ENCODE data around the gene FUT8.
"Not testable (repeated sequence)": the region's sequence is repeated elsewhere in the genome, so short reads cannot be mapped to it uniquely, and the experiment has no call there.

The FUT8 gene

GRCh38 chr14:65462411-65462810 lies 49.9 kb downstream of the FUT8 start:
- TF ChIP-seq CTCF (IDR thresholded peaks at IDR 0.05; ENCODE audit: low read length, missing control alignments), result no peak
- no peak overlapping the region for H3K4me3 ChIP-seq (replicated peaks; ENCODE audit: low read depth, low read length)
- DNase-seq (ENCODE audit: low read depth), result peak; percentile 17

DNA sequence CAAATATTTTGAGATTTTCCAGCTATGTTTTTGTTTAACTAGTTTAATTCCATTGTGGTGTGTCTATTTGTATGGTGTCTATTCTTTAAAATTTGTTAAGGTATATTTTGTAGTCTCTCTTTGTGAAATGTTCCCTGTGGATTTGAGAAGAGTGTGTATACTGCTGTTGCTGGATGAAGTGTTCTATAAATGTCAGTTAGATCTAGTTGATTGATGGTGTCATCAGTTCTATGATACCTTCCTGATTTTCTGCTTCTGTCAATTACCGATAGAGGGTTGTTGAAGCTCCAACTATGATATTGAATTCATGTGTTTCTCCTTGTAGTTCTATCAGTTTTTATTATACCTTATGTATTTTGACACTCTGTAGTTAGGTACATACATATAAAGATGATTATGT lies 53.1 kb downstream of the FUT8 start:
- no peak overlapping the region for H3K4me3 ChIP-seq (replicated peaks; ENCODE audit: low read depth, low read length)
- no peak for DNase-seq (ENCODE audit: low read depth)
- no peak for TF ChIP-seq CTCF (IDR thresholded peaks at IDR 0.05; ENCODE audit: low read length, missing control alignments)

- DNase-seq (ENCODE audit: low read depth); H3K4me3 ChIP-seq (replicated peaks; ENCODE audit: low read depth, low read length): not testable (repeated sequence)
Measured at GRCh38 chr14:65467926-65468325, 55.4 kb downstream of the FUT8 start.

DNA sequence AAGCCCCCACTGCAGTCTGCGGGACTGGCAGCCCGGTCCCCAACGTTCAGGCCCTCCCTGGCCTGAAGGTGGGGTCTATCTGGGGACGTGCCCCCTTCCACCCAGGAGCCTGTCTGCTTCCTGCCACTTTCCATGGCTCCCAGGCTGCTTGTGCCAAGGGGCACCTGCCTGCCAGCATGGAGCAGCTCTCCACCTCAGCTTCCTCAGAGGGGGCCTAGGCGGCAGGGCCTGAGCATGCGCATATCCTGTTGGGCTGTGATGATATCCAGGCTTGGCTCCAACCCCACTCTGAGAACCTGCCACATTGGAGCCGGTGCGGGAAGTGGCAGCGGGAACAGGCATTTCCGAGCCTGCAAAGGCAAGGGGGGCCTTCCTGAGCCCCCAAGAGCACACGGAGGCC lies 57.4 kb downstream of the FUT8 start:
- TF ChIP-seq CTCF (IDR thresholded peaks at IDR 0.05; ENCODE audit: low read length, missing control alignments), result no peak
- DNase-seq (ENCODE audit: low read depth), result no peak
- no peak overlapping the region for H3K4me3 ChIP-seq (replicated peaks; ENCODE audit: low read depth, low read length)

GRCh38 chr14:65470404-65470880 lies 57.9 kb downstream of the FUT8 start:
- TF ChIP-seq CTCF (IDR thresholded peaks at IDR 0.05; ENCODE audit: low read length, missing control alignments), result no peak
- no peak for DNase-seq (ENCODE audit: low read depth)

GRCh38 chr14:65471038-65471878 lies 58.7 kb downstream of the FUT8 start:
- DNase-seq (ENCODE audit: low read depth), result no peak
- no peak overlapping the region for H3K4me3 ChIP-seq (replicated peaks; ENCODE audit: low read depth, low read length)
- TF ChIP-seq CTCF (IDR thresholded peaks at IDR 0.05; ENCODE audit: low read length, missing control alignments), result no peak

More at GRCh38 chr14:65470404-65470880, 57.9 kb downstream of the FUT8 start:
- no peak overlapping the region for H3K4me3 ChIP-seq (replicated peaks; ENCODE audit: low read depth, low read length)

GRCh38 chr14:65472189-65472588 lies 59.7 kb downstream of the FUT8 start:
- no peak for DNase-seq (ENCODE audit: low read depth)
- no peak overlapping the region for H3K4me3 ChIP-seq (replicated peaks; ENCODE audit: low read depth, low read length)
- no peak for TF ChIP-seq CTCF (IDR thresholded peaks at IDR 0.05; ENCODE audit: low read length, missing control alignments)
